Glomerular visceral epithelial cell (primary cell): ENCODE results near the gene C17orf107.
A peak's percentile ranks its signal among the peaks of the same experiment; 100 is the strongest.
"Not testable (repeated sequence)": the region's sequence is repeated elsewhere in the genome, so short reads cannot be mapped to it uniquely, and the experiment has no call there.

Experiments
- DNase-seq: peaks from one replicate; pipeline ENCODE4 v3.0.0-alpha.2; 2016; ENCODE audit errors: extremely low spot score

C17orf107 gene

DNA sequence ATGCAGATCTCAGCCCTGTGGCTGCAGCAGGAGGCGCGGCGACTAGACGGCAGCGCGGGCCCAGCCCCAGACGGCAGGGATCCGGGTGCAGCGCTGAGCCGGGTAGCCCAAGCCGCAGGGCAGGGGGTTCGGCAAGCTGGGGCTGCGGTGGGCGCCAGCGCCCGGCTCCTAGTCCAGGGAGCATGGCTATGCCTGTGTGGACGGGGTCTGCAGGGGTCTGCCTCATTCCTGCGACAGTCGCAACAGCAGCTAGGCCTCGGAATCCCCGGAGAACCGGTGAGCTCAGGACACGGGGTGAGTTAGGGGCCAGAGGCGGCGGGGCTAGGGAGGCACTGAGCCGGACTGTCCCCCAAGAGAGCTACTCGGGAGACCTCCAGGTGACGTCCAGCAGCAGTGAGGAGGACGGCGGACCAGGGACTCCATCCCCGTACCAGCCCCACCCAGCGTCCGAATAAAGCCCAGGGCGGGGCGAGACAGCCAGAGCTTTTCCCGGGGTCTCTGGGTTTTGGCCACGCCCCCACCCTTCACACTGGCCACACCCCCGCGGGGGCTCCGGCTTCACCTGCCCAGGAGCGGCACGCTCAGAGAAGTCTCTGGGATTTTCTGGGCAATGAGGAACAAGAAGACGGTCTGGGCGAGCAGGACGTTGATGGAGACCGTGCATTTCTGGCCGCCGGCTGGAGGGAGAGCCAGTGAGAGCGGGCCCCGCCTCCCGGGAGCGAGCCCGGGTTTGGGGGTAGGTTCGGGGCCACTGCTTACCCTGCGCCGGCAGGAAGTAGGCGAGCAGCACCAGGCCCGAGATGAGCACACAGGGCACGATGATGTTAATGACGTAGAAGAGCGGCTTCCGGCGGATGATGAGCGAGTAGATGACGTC, 1.1 kb downstream of the C17orf107 start:
- no peak for DNase-seq

DNA sequence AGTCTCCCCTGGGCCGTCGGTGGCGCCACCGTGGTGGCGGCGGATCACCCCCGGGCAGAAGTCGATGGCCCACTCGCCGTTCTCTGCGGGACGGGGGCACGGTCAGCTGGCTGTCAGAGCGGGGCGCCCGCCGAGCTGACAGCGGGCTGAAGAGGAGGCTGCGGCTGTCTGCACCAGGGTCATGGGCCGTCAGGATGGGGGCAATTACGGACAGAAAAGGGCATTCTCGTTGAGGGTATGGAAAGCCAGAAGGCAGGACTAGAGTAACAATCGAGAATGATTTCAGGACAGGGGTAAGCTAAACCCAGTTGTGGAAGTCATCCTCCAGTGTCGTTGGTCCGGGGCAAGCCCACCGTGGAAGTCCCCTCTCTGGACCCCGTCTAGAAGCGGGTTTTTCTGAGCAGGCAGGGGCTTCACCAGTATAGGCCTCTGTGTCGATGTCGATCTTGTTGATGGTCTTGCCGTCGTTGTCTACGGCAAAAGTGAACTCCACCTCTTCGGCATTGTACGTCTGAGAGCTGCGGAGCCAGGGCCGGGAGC, 1.8 kb downstream of the C17orf107 start:
- no peak for DNase-seq

DNA sequence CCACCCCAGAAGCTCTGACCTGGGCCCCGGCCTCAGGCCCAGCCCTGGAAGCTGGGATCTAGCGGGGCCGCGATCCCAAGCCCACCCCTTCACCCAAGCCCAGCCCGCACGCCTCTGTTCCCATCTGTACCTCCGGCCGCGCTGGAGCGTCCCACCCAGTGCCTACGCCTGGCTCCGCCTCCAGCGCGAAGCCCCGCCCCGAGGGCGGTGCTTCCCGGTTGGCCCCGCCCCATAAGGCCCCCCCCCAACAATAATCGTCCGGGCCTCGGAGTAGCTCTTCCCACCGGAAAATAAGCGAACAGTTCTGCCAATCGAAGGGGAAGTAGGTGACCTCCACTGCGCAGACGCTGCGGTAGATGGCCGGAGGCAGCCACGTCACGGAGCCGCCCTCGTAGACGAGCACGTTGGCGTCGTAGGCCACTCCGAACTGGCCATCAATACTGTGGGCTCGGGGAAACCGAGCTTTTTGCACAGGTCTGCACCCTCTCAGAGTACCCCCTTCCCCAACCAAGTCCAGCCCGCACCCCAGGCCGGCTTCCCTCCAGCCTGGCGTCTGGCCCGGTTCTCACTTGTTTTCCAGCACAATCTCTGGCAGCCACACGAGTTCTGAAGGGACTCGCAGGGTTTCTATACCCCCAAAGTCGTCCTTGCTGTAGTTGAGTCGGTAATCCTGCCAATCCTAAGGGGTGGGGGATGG, 2.5 kb downstream of the C17orf107 start:
- no peak for DNase-seq

DNA sequence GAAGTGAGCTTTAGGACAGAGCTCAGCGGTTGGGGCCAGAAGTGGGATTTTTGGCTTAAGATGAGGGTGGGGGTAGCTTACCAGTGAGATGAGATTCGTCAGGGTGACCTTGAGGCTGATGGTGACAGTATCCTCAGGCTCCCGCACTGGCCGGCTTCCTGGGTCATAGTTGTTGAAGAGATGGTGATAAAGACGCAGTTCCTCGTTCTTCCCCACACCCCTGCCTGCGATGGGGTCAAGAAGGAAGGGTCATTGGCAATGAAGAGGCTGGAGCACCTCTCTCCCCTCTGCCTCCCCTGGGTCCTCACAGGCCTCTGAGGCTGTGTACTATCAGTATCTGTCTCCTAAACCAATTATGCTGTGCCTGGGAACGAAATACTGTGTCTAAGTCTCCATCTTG, 3.2 kb downstream of the C17orf107 start:
- DNase-seq, result no peak

DNA sequence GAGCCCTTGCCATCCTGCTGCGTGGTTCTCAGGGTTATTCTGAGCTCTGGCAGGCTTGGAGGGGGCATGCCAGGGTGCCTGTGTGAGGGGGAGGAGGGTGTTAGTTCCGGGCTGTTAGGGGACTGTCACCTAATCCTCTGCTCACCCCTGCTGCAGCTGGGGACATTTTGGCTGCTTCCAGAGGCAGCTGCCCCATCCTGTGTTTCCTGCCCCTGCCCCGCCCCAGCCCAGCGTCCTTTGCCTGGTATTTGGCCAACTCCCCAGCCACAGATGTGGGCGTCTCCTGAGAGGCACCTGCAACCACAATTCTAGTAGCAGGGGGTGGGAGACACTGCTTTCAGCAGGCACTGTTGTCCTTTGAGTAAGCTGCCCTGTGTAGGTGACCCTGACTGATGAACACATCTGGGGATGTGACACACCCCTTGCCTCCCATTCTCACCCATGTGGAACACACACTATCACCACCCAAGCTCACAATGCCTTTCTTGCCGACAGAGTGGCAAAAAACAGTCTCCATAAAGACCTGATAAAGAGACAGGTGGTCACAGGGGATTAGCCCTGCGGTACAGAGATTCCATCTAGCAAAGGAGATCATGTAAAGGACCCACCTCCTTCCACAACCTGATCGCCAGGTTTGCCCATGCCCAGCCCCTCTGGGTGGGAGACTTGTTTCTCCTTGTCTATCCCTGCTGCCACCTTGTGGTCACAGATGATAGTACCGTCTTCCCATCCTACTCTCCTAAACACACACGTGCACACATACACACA, 3.9 kb downstream of the C17orf107 start, which contains the start of gene CHRNE:
Gene CHRNE (minus strand): TSS at position 48 of the 768 bp plus-strand sequence. CDS start 35 bp downstream, at position 13.
- peak; percentile 81 for DNase-seq

DNA sequence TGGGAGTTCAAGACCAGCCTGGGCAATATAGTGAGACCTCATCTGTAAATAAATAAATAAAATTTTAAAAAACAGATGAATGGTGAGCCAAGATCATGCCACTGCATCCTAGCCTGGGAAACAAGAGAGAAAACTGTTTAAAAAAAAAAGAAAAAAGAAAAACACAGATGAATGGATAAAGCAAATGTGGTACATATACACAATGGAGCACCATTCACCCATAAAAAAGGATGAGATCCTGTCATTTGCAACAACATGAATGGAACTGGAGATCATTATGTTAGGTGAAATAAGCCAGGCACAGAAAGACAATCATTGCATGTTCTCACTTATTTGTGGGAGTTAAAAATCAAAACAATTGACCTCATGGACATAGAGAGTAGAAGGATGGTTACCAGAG, 7.3 kb downstream of the C17orf107 start:
- DNase-seq, result not testable (repeated sequence)

DNA sequence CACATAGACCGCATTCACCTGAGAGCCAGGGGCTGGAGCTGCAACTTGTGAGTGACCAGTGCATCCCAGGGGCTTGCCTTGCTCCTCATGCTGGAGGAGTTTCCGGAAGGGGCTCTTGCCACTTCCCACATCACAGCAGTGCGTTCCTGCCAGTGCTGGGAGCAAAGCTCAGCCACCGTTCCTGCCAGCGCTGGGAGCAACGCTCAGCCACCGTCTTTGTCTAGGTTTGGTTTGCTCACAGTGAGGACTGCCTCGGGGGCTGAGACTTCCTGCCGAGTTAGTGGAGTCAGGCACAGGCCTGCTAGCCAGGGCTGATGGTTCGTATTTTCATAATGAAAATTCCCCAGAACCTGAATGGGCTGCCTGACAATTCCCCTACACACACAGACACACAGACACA, 9.0 kb downstream of the C17orf107 start:
- no peak for DNase-seq

DNA sequence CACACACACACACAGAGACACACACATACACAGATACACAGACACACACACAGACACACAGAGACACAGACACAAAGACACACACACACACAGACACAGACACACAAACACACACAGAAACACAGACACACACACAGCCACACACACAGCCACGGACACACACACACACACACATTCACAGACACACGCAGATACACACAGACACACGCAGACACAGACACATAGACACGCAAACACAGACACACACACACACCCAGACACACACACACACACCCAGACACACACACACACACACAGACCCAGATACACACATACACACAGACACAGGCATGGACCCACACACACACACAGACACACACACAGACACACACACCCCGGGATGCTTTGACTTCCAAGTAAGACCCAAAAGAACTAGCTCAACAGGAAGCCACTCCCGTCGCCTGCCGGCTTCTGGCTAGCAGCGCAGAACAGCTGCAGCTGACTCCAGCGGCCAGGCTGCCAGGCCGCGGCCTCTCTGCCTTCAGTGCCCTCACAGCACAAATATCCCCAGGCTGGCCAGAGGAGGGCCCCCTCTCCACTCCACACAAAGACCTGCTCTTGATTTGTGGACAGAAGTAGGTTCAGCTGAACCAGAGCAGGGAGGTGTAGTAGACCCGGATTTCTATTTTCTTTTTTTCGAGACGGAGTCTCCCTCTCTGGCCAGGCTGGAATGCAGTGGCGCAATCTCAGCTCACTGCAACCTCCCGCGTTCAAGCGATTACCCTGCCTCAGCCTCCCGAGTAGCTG, 9.6 kb downstream of the C17orf107 start:
- peak; percentile 96 for DNase-seq

DNA sequence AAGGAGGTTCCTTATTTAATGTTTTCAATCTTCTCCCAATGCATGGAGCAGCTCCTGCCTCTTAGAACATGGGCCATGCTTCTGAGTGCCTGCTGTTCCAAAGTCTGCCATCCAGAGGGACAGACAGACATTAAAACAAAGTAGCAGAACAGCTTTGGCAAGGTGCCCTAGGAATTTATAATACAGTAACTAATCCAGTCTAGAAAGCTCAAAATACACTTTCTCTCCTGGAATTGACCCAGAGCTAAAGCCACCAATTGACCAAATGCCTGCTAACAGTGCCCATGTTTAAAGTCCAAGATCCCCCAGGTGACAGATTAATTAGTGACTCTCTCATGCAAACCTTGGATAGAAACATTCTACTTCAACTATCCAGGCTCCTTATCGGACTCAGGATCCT, 14.7 kb downstream of the C17orf107 start:
- DNase-seq, result peak; percentile 22

DNA sequence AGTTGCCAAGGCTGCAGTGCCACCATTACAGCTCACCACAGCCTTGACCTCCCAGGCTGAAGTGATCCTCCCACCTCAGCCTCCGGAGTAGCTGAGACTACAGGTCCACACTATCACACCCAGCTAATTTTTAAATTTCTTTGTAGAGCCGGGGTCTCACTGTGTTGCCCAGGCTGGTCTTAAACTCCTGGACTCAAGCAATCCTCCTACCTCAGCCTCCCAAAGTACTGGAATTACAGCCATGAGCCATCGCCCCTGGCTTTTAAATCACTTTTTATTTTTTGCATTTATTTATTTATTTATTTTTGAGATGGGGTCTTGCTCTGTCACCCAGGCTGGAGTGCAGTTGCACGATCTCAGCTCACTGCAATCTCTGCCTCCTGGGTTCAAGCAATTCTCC, 15.2 kb downstream of the C17orf107 start:
- not testable (repeated sequence) for DNase-seq

DNA sequence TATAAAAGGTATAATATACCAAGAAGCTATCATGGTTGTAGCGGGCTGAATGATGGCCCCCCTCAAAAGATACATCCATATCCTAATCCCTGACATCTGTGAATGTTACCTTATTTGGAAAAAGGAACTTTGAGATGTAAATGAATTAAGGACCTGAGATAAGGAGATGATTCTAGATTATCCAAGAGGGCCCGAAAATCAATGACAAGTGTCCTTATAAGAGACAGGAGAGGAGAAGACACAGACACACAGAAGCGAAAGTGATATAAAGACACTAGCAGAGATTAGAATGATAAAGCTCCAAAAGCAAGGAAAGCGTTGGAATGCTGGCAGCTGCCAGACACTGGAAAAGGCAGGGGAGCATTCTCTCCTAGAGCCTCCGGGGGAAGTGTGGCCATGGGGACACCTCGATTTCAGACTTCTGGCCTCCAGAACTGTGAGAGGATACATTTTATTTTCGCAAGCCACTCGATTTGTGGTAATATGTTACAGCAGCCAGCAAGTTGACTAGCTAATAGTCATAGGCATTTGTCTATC, 20.2 kb downstream of the C17orf107 start:
- DNase-seq, result no peak

DNA sequence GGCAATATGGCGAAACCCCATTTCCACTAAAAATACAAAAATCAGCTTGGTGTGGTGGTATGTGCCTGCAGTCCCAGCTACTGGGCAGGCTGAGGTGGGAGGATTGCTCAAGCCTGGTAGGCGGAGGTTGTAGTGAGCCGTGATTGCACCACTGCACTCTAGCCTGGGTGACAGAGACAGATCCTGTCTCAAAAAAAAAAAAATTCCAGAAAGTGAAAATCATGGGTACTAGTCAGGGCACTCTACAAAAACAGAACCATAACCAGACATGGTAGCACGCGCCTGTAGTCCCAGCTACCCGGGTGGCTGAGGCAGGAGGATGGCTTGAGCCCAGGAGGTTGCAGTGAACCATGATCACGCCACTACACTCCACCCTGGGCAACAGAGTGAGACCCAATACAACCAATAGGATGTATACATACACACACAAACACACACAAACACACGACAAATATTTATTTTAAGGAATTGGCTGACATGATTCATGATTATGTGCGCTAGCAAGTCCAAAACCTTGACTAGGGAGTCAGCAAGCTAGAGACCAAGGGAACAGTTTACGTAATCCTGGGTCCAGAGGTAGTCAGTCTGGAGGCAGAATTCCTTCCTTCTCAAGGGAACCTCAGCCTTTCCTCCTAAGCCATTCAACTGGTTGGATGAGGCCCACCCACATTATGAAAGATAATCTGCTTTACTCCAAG, 21.2 kb downstream of the C17orf107 start:
- no peak for DNase-seq

DNA sequence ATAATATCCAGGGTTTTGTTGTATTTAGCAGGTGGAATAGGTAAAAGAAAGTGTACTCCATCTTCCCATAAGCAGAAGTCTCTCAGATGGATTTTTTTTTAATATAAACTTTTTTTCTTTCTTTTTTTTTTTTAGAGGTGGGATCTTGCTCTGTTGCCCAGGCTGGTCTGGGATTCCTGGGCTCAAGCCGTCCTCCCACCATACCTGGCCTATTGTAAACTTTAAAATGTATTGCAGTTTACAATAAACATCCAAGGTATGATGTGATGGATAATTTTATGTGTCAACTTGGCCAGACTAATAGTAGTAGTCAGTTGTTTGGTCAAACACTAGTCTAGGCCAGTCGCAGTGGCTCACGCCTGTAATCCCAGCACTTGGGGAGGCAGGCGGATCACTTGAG, 22.0 kb downstream of the C17orf107 start:
- DNase-seq, result no peak

DNA sequence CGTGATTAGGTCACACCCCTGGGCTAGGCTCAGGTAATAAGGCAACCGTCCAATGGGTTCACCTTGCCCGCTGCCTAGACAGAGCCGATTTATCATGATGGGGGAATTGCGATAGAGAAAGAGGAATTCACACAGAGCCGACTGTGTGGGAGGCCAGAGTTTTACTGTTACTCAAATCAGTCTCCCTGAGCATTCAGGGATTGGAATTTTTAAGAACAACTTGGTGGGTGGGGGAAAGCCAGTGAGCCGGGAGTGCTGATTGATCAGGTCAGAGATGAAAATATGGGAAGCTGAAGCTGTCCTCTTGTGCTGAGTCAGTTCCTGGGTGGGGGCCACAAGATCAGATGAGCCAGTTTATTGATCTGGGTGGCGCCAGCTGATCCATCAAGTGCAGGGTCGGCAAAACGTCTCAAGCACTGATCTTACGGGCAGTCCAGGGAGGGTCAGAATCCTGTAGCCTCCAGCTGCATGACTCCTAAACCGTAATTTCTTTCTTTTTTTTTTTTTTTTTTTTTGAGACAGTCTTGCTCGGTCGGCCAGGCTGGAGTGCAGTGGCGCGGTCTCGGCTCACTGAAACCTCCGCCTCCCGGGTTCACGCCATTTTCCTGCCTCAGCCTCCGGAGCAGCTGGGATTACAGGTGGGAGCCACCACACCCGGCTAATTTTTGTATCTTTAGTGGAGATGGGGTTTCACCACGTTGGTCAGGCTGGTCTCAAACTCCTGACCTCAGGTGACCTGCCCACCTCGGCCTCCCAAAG, 27.4 kb downstream of the C17orf107 start:
- not testable (repeated sequence) for DNase-seq

DNA sequence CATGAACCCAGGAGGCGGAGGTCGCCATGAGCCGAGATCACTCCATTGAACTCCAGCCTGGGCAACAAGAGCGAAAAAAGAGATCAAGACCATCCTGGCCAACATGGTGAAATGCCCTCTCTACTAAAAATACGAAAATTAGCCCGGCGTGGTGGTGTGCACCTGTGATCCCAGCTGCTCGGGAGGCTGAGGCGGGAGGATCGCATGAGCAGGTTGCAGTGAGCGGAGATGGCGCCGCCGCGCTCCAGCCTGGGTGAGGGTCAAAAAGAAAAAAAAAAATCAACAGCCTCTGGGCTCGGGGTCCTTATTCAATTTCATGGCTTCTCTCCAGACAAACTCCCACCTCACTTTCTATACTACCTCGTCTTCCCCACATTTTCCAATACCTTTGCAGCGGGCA, 29.5 kb downstream of the C17orf107 start:
- no peak for DNase-seq

DNA sequence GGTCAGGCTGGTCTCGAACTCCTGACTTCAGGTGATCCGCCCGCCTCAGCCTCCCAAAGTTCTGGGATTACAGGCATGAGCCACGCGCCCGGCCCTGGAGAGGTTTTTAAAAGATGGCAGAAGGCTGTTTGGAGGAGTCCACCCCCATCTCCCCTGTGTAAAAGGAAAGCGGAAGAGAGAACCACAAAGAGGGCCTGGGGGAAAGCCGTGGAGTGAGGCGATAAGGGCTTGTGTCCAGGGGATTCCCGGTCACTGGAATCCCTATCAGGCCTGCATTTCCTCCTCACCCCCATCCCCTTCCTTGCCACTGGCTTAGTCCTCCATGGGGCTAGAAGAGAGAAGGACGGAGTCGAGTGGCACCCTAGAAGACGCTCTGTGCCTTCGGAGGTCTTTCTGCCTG, 32.6 kb downstream of the C17orf107 start, which contains the start of gene GP1BA:
Gene GP1BA (plus strand): TSS at position 315 of the 400 bp plus-strand sequence. CDS start 328 bp downstream, outside the sequence.
- DNase-seq, result no peak

DNA sequence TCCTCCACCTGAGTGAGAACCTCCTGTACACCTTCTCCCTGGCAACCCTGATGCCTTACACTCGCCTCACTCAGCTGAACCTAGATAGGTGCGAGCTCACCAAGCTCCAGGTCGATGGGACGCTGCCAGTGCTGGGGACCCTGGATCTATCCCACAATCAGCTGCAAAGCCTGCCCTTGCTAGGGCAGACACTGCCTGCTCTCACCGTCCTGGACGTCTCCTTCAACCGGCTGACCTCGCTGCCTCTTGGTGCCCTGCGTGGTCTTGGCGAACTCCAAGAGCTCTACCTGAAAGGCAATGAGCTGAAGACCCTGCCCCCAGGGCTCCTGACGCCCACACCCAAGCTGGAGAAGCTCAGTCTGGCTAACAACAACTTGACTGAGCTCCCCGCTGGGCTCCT, 33.4 kb downstream of the C17orf107 start:
- no peak for DNase-seq

DNA sequence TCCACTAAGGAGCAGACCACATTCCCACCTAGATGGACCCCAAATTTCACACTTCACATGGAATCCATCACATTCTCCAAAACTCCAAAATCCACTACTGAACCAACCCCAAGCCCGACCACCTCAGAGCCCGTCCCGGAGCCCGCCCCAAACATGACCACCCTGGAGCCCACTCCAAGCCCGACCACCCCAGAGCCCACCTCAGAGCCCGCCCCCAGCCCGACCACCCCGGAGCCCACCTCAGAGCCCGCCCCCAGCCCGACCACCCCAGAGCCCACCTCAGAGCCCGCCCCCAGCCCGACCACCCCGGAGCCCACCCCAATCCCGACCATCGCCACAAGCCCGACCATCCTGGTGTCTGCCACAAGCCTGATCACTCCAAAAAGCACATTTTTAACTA, 34.3 kb downstream of the C17orf107 start:
- DNase-seq, result no peak
